KOPT-K1 (cell line): ENCODE results near the gene IMMP2L.
A peak's percentile ranks its signal among the peaks of the same experiment; 100 is the strongest.
"Not testable (repeated sequence)": the region's sequence is repeated elsewhere in the genome, so short reads cannot be mapped to it uniquely, and the experiment has no call there.

Experiments used
- H3K27ac ChIP-seq: fragments of 200-600 bp; sonication (generic); 2 replicates; pipeline ENCODE4 v1.5.1; 2016; ENCODE audit warnings: antibody characterized with exemption, mild to moderate bottlenecking, low read depth, low read length; ENCODE audit not compliant: poor library complexity, severe bottlenecking
- H3K36me3 ChIP-seq: fragments of 200-600 bp; sonication (generic); 2 replicates; pipeline ENCODE4 v1.5.1; 2017; ENCODE audit warnings: antibody characterized with exemption, mild to moderate bottlenecking, low read length, moderate library complexity; ENCODE audit not compliant: insufficient read depth
- H3K9me3 ChIP-seq: fragments of 200-600 bp; sonication (generic); 2 replicates; pipeline ENCODE4 v1.5.1; 2017; ENCODE audit warnings: antibody characterized with exemption, low read length, mild to moderate bottlenecking; ENCODE audit not compliant: insufficient read depth, poor library complexity, severe bottlenecking

IMMP2L gene

DNA sequence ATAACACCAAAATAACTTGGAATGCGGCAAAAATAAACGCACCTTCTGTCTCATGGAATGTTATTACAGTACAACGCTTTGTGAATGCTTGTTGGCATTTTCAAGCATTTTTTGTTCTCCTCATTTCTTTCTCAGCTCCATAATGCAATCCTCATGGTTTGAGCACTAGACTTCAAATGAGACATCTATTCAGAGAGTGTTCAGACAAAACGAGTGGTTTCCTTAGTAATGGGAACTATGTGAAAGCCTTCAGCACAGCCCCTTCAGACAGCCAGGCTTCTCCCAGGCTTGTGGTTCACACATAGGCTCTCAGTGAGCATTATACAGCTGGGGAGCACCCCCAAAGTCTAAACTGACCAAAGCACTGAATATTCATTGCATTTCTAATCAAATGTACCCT lies 479.9 kb downstream of the IMMP2L start:
- Histone ChIP-seq H3K27ac (peak overlapping the region; percentile 95), H3K36me3 (no peaks in the 10 kb centered on the region), H3K9me3 (peaks cover 5% of the 10 kb centered on the region)

DNA sequence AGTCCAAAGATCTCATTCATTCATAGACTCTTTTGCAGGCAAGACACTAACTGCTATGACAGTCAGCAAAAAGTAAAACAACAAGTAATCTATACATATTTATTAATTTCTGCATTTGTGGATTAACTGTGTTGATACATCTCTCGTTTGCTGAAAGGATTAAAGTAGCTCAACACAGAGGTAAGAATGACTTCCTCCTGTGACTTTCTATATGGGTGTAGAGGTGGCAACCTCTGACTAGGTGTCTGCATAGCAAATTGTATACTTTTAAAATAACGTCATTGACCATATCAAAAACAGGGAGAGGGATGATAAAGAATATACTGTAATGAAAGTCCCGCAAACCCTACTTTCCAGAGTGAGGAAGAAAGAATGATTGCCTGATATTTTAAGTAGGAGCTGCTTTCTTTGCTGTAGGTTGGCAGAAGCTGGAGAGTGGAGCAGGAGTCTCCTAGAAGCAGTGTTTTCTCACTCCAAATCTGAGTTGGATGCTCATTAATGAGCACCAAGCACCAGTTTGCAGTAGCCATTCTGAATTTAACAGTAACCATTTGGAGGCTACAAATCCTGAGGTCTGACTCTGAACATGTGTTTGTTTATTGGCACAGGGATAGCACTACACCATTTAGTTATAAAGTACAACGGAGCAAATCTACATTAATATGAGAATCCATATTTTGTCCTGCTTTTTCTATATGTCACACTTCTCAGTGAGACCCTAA lies 480.6 kb downstream of the IMMP2L start:
- no peaks in the 10 kb centered on the region for H3K36me3 ChIP-seq
- H3K9me3 ChIP-seq: peaks cover 5% of the 10 kb centered on the region
- peak overlapping the region; percentile 95 for H3K27ac ChIP-seq

DNA sequence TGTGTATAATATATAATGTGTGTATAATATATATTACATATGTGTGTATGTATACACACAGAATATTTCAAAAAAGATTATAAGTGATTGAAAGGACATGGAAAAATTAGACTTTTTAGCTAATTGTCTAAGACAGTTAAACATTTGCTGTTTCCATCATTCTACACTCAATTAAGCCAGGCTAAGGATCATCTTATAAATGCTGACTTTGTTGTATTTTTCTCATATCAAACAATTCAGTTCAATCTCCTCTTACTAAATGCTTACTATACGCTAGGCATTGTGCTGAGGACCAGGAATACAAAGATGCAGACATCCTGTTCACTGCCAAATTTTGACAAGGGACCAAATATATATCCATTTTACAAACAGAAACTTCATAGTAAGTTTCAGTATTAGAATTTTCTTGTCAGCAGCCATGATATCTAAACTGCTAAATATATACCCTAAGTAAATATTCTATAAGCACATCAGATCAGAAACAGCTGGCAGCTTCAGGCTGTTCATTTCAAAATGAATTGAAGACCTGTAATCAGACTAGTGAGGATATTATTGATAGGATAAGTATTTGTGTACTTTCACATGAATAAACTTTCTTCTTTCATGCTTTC lies 481.7 kb downstream of the IMMP2L start:
- H3K36me3 ChIP-seq: no peaks in the 10 kb centered on the region
- peak overlapping the region; percentile 95 for H3K27ac ChIP-seq
- H3K9me3 ChIP-seq: peaks cover 4% of the 10 kb centered on the region

DNA sequence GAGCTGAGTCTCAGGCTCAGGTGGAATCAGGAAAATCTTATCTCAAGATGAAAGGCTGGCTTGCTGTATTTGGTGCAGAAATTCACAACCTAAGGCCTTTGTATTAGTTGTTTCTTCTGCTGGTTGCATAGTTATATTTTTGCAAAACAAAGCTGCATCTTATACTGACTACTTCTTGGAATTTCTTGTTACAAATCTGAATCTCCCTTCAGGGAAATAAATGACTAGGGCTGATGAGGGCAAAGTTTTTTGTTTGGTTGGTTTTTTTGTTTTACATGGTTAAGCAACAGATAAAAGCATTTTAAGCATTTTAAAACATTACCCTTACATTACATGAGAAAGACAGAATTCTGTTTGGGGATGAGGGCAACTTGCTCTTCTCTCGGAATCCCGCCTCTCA lies 485.3 kb downstream of the IMMP2L start:
- H3K9me3 ChIP-seq: no peaks in the 10 kb centered on the region
- H3K27ac ChIP-seq: peak overlapping the region; percentile 12
- H3K36me3 ChIP-seq: no peaks in the 10 kb centered on the region

DNA sequence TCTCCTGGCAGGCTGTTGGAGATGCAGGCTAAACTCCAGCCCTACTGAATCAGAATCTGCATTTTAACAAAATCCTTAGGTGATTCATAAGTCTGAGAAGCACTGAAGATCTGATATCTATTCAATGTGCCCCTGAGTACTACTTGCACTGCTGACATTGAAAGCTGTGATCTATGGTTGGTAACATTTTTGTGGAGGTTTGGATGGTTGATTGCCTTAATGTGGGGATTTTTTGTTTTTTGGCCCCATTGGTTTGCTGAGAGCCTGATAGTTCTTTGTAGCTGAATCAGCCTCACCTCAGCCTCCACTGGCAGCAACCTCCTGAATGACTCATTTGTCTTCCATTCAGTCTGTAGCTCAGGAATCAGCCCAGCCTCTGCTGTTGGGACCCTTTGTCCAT lies 486.1 kb downstream of the IMMP2L start:
- Histone ChIP-seq H3K9me3 (no peaks in the 10 kb centered on the region), H3K36me3 (no peaks in the 10 kb centered on the region), H3K27ac (peak overlapping the region; percentile 12)

DNA sequence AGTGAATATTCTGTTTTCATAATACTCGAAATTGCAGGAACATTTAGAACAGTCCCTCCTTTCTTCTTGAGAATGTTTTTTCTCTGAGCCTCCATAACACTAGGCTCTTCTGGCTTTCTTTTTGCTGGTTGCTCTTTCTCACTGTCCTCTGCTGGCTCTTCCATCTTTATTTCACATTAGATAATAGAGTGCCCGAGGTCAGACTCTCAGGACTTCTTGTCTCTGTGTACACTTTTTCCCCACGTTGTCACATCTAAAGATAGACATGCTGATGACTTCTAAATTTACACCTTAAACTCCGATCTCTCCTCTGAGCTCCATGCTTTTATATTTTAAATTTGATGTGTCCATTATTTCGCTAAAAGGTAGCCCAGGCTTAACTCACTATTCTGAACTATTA lies 486.8 kb downstream of the IMMP2L start:
- H3K9me3 ChIP-seq: no peaks in the 10 kb centered on the region
- no peaks in the 10 kb centered on the region for H3K36me3 ChIP-seq
- H3K27ac ChIP-seq: no peak overlapping the region

DNA sequence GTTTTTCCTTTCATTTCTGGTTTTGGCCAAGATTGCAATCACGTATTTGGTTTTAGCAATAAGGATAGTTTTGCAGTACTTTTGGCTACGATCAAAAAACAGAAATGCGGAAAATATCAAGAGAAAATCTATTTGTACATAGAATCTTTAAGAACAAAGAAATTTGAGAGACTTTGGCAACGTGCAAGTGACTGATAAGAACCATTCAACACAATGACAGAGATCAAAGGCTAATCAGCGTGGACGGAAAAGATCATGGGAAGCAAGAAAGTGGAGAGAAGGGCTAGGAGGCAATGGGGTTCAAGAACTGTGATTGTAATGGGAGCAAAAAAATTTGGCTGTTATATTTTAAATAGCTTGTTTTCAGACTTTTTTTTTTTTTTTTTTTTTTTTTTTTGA lies 487.5 kb downstream of the IMMP2L start:
- Histone ChIP-seq H3K27ac (peak overlapping the region; percentile 56), H3K9me3 (no peaks in the 10 kb centered on the region)

DNA sequence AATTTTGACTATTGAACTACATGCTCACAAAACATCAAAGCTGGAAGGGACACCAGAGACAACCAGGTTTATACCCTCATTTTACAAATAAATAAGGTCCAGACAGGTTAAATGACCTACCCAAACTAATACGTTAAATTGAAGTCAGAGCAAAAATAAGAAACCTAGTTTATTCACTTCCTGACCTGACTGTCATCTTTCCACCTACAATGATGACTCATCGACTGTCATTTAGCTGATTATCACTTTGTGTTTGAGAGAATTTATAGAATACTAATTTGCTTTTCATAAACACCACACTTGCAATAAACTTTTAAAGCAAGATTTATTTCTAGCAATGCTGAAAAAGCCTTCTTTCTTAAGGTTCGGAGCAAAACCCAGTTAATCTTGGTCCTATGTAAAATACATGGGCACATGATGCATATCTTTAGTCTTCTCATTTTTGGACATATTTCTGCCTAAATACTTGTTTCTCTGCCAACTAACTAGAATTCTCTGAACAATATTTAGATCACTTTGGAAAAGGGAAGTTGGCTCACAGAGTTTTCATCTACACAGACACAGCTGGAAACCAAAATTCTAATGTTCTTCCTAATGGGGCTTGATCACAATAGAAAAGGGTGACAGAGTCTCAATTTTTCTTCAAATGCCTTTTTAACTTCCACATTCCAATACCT lies 488.1 kb downstream of the IMMP2L start:
- Histone ChIP-seq H3K9me3 (no peaks in the 10 kb centered on the region), H3K27ac (peak overlapping the region; percentile 56), H3K36me3 (no peaks in the 10 kb centered on the region)

More for the DNA sequence above, 487.5 kb downstream of the IMMP2L start:
- no peaks in the 10 kb centered on the region for H3K36me3 ChIP-seq

DNA sequence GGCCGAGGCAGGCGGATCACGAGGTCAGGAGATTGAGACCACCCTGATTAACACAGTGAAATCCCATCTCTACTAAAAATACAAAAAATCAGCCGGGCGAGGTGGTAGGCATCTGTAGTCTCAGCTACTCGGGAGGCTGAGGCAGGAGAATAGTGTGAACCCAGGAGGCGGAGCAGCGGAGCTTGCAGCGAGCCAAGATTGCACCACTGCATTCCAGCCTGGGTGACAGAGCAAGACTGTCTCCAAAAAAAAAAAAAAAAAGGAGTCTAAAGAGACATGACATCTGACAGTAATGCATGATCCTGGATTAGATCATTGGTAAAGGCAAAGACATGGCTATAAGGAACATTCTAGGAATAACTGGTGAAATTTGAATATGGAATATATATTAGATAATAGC lies 489.6 kb downstream of the IMMP2L start:
- H3K27ac ChIP-seq, H3K9me3 ChIP-seq, H3K36me3 ChIP-seq: not testable (repeated sequence)

DNA sequence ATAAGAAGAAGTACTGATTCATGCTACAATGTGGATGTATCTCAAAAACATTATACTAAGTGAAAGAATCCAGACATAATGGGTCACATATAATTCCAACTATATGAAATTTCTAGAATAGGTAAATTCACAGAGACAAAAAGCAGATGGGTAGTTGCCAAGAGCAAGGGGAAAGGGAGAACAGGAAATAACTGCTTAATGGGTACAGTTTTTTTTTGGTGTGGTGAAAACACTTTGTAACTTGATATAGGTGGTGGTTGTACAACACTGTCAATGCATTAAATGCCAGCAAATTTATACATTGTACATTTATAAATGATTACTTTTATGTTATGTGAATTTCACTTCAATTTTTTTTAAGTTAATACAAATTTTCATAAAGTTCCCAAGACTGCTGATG lies 490.7 kb downstream of the IMMP2L start:
- H3K9me3 ChIP-seq: peaks cover 2% of the 10 kb centered on the region
- no peaks in the 10 kb centered on the region for H3K36me3 ChIP-seq
- no peak overlapping the region for H3K27ac ChIP-seq

DNA sequence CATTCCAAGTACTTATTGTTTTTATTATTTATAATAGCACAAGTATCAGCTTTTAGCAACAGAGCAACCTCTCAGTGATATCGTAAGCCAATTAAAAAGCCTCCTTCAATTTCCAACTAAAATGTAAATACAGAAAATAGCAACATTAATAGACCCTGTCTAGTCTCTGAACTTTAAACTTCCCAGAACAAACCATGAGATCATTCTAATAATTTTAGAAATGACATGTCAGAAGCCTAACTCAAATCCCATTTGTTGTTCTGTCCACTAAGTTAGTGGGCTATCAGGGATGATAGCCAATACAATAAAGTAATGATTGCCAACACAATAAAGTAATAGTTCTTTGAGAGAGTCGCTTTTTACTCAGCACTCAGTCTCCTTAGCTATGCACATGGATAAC lies 493.7 kb downstream of the IMMP2L start:
- Histone ChIP-seq H3K36me3 (no peaks in the 10 kb centered on the region), H3K27ac (no peak overlapping the region), H3K9me3 (peaks cover 28% of the 10 kb centered on the region)

DNA sequence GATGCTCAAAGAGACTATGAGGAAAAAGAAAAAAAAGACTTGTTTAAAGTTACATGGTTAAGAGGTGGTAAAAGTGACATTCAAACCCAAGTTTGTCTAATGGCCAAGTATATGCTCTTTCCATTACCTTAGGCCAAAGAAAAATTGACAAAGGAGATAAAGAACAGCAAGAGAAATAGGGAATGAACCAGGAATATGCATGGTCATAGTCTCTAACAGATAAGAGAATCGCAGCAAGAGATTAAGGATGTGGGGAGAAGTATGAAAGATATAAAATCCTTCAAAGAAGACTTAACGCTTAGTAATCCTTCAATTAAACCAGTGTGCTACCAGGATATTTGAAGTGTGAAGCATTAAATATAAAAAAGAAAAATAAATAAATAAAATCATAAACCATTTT lies 494.6 kb downstream of the IMMP2L start:
- Histone ChIP-seq H3K27ac (no peak overlapping the region), H3K36me3 (no peaks in the 10 kb centered on the region), H3K9me3 (peaks cover 38% of the 10 kb centered on the region)

DNA sequence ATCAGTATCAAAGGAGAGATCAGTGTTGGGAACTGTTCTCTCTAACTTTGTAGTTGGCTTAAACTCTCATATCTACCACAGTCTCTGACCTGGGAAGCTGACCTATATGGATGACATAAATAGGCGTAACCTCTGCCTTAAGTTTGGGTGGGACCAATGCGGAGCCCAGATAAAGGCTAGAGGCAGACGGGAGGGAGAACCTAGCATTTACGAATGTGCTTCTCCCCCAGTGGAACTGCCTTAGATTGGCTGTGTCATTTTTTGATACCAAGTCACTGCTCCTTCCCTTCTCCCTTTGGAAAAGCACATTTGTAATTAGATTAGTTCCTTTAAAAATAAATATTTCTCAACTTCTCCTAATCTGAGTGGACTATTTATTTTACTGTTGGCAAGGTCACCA lies 495.0 kb downstream of the IMMP2L start:
- no peaks in the 10 kb centered on the region for H3K36me3 ChIP-seq
- H3K9me3 ChIP-seq: peaks cover 42% of the 10 kb centered on the region
- H3K27ac ChIP-seq: no peak overlapping the region

DNA sequence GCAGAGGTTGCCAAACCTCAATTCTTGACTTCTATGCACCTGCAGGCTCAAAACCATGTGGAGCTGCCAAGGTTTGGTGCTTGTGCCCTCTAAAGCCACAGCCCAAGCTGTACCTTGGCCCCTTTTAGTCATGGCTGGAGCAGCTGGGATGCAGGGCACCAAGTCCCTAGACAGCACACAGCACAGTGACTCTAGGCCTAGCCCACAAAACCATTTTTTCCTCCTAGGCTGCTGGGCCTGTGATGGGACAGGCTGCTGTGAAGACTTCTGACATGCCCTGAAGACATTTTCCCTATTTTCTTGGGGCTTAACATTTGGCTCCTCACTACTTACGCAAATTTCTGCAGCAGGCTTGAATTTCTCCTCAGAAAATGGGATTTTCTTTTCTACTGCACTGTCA lies 499.1 kb downstream of the IMMP2L start:
- H3K36me3 ChIP-seq: no peaks in the 10 kb centered on the region
- H3K9me3 ChIP-seq: peaks cover 56% of the 10 kb centered on the region
- H3K27ac ChIP-seq: no peak overlapping the region

DNA sequence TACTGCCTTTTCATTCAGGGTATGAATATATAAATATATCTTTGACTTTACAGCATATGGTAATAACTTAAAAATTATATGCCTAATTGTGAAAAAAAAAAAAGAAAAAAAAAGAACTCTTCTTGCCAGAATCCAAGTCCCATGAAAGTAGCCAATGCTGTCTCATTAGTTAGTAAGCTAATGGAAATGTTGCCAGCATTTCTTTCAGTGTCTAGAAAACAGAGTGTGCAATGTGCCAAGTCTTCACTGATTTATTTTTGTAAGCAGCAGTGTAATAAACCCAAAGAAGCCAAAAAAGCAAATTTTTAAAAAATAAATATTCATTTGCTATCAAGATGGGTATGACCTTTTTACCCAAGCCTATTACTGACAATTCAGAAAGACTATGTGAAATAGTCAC lies 502.5 kb downstream of the IMMP2L start:
- H3K36me3 ChIP-seq: no peaks in the 10 kb centered on the region
- H3K27ac ChIP-seq: no peak overlapping the region
- peaks cover 40% of the 10 kb centered on the region for H3K9me3 ChIP-seq

DNA sequence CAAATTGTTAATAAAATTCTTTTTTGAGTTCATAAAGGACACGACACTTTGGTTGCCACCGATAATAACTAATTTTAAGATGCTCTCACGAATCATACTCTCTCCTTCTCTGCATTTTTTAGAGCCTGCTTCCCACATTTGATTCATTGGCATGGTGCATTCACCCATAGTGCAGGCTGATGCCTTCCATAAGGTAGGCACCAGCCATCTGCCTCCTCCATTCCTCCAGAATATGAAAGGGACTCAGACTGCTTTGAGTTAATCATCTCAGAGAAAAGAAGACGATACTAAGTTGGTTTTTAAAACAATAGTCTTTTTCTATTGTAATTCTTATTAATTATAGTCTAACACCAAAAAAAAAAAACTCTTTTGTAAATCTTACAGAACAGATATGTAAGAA lies 505.2 kb downstream of the IMMP2L start:
- Histone ChIP-seq H3K36me3 (no peaks in the 10 kb centered on the region), H3K9me3 (peaks cover 12% of the 10 kb centered on the region), H3K27ac (no peak overlapping the region)
